Thoracic aorta (tissue), 2 donors: ENCODE data around the gene CYP1A1. TPM values are rescaled to one million over a fixed set of nuclear protein-coding genes. Genes with fewer than 3 reads are reported as not detected.

ENCODE experiments used
- ATAC-seq: fragments of 150-250 bp; one replicate; pipeline ENCODE4 v1.8.0; 2017; ENCODE audit warnings: low read depth; ENCODE audit not compliant: insufficient number of reproducible peaks, low FRiP score
- DNase-seq: peaks from one replicate; pipeline ENCODE4 v3.0.0-alpha.2; 2020; ENCODE audit warnings: low spot score
- H3K27ac ChIP-seq, 2 donors: fragments of 200-600 bp; sonication (generic); 1 replicate in 1 of 2; 2 replicates in 1 of 2; pipeline ENCODE4 v1.5.1; 2016; ENCODE audit warnings: mild to moderate bottlenecking in 2 of 2, moderate library complexity in 2 of 2
- H3K27me3 ChIP-seq: fragments of 200-600 bp; sonication (generic); replicated peaks from 2 replicates; pipeline ENCODE4 v1.6.0; 2016; ENCODE audit warnings: mild to moderate bottlenecking; ENCODE audit not compliant: insufficient read depth
- H3K36me3 ChIP-seq: fragments of 200-600 bp; sonication (generic); one replicate; pipeline ENCODE4 v1.5.1; 2016
- H3K4me1 ChIP-seq, 2 donors: fragments of 200-600 bp; sonication (generic); 1 replicate in 1 of 2; 2 replicates in 1 of 2; pipeline versions ENCODE4 v1.5.1 to v1.6.0; 2016; ENCODE audit warnings: low read depth in 2 of 2, mild to moderate bottlenecking in 1 of 2; ENCODE audit not compliant: control insufficient read depth in 1 of 2
- H3K4me3 ChIP-seq: fragments of 200-600 bp; sonication (generic); 2 replicates; pipeline ENCODE4 v1.5.1; 2016; ENCODE audit warnings: mild to moderate bottlenecking
- H3K9me3 ChIP-seq: fragments of 200-600 bp; sonication (generic); 2 replicates; pipeline ENCODE4 v1.5.1; 2016
- total RNA-seq, 2 donors: library from RNA; depleted of rRNA; stranded (reverse); fragments of >200 nt; gene quantifications; one replicate each; pipeline versions ENCODE4 v1.1.0 to v1.2.3, GENCODE V29; 2016
- TF ChIP-seq, protein P1 (sequence below): fragments of 200-600 bp; sonication (generic); IDR thresholded peaks from one replicate; pipeline ENCODE4 v1.5.1; 2019; ENCODE audit warnings: antibody characterized with exemption

CYP1A1 gene
- total RNA-seq, 2 donors from 2014 or later = 0.54 TPM; not detected in 1

DNA sequence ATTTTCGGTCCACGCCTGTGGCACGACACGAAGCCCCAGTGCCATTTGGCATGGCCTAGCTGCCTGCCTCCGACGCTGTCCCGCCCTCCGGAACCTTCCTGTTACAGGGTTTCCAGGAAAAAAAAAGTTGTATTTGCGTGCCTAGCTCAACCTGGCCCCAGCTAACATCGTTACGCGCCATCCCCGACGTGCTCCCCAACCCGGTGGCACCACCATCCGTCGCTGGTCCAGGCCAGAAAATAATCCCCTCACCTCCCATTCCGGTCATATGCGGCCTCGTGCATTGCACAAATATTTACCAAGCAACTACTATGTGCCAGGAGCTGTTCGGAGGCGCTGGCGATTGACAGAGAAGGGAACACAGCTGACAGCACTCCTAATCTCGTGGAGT, 1.4 kb upstream of the CYP1A1 start:
- peak overlapping the region; percentile 89 for H3K4me3 ChIP-seq
- ATAC-seq (no peak), DNase-seq (no peak)
- H3K27ac ChIP-seq = no peak overlapping the region
- H3K4me1 ChIP-seq = peaks cover 4 to 8% of the 10 kb centered on the region in 2 donors
- H3K9me3 ChIP-seq = no peaks in the 10 kb centered on the region
- TF ChIP-seq, protein P1, sequence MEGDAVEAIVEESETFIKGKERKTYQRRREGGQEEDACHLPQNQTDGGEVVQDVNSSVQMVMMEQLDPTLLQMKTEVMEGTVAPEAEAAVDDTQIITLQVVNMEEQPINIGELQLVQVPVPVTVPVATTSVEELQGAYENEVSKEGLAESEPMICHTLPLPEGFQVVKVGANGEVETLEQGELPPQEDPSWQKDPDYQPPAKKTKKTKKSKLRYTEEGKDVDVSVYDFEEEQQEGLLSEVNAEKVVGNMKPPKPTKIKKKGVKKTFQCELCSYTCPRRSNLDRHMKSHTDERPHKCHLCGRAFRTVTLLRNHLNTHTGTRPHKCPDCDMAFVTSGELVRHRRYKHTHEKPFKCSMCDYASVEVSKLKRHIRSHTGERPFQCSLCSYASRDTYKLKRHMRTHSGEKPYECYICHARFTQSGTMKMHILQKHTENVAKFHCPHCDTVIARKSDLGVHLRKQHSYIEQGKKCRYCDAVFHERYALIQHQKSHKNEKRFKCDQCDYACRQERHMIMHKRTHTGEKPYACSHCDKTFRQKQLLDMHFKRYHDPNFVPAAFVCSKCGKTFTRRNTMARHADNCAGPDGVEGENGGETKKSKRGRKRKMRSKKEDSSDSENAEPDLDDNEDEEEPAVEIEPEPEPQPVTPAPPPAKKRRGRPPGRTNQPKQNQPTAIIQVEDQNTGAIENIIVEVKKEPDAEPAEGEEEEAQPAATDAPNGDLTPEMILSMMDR = no peak
- H3K27me3 ChIP-seq = no peaks in the 10 kb centered on the region
- no peaks in the 10 kb centered on the region for H3K36me3 ChIP-seq

DNA sequence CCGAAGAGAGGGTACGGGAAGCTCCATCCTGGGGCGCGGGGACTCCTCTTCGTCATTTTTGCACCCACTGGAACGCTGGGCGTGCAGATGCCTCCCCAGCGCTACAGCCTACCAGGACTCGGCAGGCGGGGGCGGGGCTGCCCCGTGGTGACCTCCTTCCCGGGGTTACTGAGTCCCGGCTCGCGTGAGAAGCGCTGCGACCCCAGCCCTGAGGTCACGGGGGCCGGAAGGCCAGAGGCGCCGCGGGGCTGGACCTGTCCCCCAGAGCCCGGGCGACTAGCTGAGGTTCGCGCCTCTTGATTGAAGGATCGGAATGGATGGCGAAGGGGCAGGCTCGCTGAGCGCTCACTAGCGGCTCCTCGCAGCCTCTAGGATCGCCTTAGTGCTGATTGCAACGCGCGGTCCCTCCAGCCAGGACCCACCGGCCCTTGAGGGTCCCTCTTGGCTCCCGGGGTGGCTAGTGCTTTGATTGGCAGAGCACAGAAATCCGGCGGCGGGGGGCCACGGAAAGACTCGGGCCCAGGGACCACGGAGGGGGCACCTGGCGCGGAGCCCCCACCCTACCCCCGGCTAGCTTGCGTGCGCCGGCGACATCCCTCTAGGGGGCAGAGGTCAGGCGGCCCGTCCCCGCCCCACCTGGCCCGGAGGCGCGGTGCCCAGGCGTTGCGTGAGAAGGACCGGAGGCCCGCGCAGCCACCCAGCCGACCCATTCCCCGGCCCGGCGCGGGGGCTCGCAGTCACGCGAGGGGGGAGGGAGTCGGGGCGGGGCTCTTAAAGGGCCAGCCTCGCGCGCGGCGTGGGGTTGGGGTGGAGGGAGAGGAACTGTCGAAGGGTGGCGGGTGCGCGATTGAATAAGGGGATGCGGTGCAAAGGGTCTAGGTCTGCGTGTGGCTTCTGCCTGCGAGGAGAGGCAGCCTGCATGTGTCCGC, 781 bp upstream of the CYP1A1 start:
- TF ChIP-seq, protein P1 = no peak
- H3K9me3 ChIP-seq = no peaks in the 10 kb centered on the region
- peaks cover 4 to 8% of the 10 kb centered on the region in 2 donors for H3K4me1 ChIP-seq
- DNase-seq (no peak), ATAC-seq (no peak)
- H3K36me3 ChIP-seq = no peaks in the 10 kb centered on the region
- peak overlapping the region; percentile 89 for H3K4me3 ChIP-seq
- H3K27me3 ChIP-seq = no peaks in the 10 kb centered on the region
- no peak overlapping the region for H3K27ac ChIP-seq

GRCh38 chr15:74724570-74725224, 631 bp downstream of the CYP1A1 start:
- Histone ChIP-seq H3K4me1 (peaks cover 4 to 8% of the 10 kb centered on the region in 2 donors), H3K27ac (no peak overlapping the region), H3K4me3 (no peak overlapping the region), H3K9me3 (no peaks in the 10 kb centered on the region), H3K27me3 (no peaks in the 10 kb centered on the region), H3K36me3 (no peaks in the 10 kb centered on the region)
- TF ChIP-seq, protein P1 = no peak
- no peak for DNase-seq
- ATAC-seq = no peak

GRCh38 chr15:74723754-74724334, 1.5 kb downstream of the CYP1A1 start:
- no peaks in the 10 kb centered on the region for H3K9me3 ChIP-seq
- no peak overlapping the region for H3K27ac ChIP-seq
- ATAC-seq = peak; percentile 81
- TF ChIP-seq, protein P1 = no peak
- H3K4me3 ChIP-seq = no peak overlapping the region
- no peak for DNase-seq
- no peaks in the 10 kb centered on the region for H3K36me3 ChIP-seq
- peaks cover 4 to 8% of the 10 kb centered on the region in 2 donors for H3K4me1 ChIP-seq
- H3K27me3 ChIP-seq = no peaks in the 10 kb centered on the region

- DNase-seq = no peak
- TF ChIP-seq, protein P1 = no peak
- no peak for ATAC-seq
- Histone ChIP-seq H3K27me3 (no peaks in the 10 kb centered on the region), H3K4me3 (no peak overlapping the region), H3K36me3 (no peaks in the 10 kb centered on the region), H3K4me1 (peaks cover 4 to 8% of the 10 kb centered on the region in 2 donors), H3K9me3 (no peaks in the 10 kb centered on the region), H3K27ac (no peak overlapping the region)
Observed at GRCh38 chr15:74723187-74723586, 2.1 kb downstream of the CYP1A1 start.
